ENCODE data around the gene WWOX.

DNA sequence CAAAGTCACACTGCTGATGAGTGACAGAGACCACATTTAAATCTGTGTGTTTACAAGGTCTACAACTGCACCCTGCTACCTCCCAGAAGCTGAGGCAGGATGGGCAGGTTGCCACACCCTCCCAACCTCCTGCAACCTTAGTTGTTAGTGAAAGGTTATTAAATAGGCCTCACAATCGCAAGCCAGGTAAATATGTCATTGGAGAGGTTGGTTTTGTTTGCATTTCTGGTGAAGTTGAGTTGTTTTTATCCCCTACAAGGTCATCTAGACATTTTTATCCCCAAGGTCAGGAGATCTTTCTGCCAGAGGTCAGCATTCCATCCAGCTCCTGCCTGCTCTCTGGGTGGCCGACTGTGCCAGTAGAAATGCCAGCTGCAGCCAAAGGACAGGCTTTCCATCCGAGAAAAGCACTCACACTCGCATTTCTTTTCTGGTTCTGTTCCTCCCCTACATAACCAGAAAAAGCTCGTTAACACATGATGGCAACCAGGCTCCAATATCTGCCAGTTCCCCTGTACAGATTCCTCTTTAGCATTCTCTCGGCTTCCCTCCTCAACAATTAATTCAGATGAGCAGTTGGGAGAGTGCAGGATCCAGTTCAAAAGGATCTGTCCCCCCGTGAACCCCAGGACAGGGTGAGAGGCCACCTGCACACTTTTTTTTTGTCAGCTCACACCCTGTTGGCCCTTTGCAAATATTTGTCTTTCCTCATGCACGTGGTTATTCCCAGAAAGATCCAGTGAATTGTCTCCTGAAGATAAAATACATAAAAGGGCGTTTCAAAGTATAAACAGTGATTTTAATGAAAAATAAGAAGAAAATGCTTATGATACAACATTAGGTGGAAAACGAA is 938.3 kb downstream of the WWOX start:
- TF ChIP-seq CTCF (IDR thresholded peaks at IDR 0.05): no peak
- TF ChIP-seq EZH2 (IDR thresholded peaks at IDR 0.05; ENCODE audit: borderline replicate concordance, insufficient read depth, low read depth, low read length, poor library complexity, severe bottlenecking): no peak
